PC-3 (cell line): ENCODE results near the gene CELA3B. TPM values are rescaled to one million over a fixed set of nuclear protein-coding genes. Genes with fewer than 3 reads are reported as not detected.
A peak's percentile ranks its signal among the peaks of the same experiment; 100 is the strongest.

ENCODE experiments used
- ATAC-seq: fragments of 200-7000 bp; cut with Tn5 transposase; 2 replicates; pipeline ENCODE4 v1.9.1; 2020; ENCODE audit warnings: mild to moderate bottlenecking, moderate library complexity
- BruUV-seq: library from RNA; stranded (reverse); fragments of 400-500 nt; replicated peaks from 2 replicates; lab custom pipeline; 2021; lab: Mats Ljungman, UMichigan
- CTCF ChIA-PET: fragments of 300-600 bp; sonication (Branson Sonifier 250); formaldehyde crosslinking; loops from one replicate; lab custom pipeline; 2022; ENCODE audit warnings: antibody characterized with exemption; lab: Charles Lee
- POLR2A ChIA-PET: fragments of 300-600 bp; sonication (Branson Sonifier 250); formaldehyde crosslinking; loops from one replicate; lab custom pipeline; 2022; ENCODE audit warnings: antibody characterized with exemption; ENCODE audit not compliant: unreplicated experiment; lab: Charles Lee
- DNase-seq: peaks from one replicate; pipeline ENCODE4 v3.0.0-alpha.2; 2015
- H2AFZ ChIP-seq: fragments of 300-600 bp; sonication (generic); 2 replicates; pipeline ENCODE4 v1.6.0; 2016; ENCODE audit warnings: antibody characterized with exemption, low read length
- H3F3A ChIP-seq: fragments of 300-600 bp; sonication (generic); one replicate; pipeline ENCODE4 v1.6.0; 2017; ENCODE audit warnings: antibody characterized with exemption, low read length, control low read depth, mild to moderate bottlenecking; ENCODE audit not compliant: unreplicated experiment
- H3K27ac ChIP-seq: fragments of 300-600 bp; sonication (generic); 2 replicates; pipeline ENCODE4 v1.5.1; 2016; ENCODE audit warnings: mild to moderate bottlenecking, low read length
- H3K27me3 ChIP-seq: fragments of 300-600 bp; sonication (generic); 2 replicates; pipeline ENCODE4 v1.6.1; 2016; ENCODE audit warnings: low read length, mixed read lengths
- H3K36me3 ChIP-seq: fragments of 300-600 bp; sonication (generic); 2 replicates; pipeline ENCODE4 v1.6.1; 2016; ENCODE audit warnings: low read depth, mixed run types, low read length, mixed read lengths
- H3K4me1 ChIP-seq: fragments of 300-600 bp; sonication (generic); 2 replicates; pipeline ENCODE4 v1.5.1; 2016; ENCODE audit warnings: low read length; ENCODE audit not compliant: insufficient read depth
- H3K4me2 ChIP-seq: fragments of 300-600 bp; sonication (generic); 2 replicates; pipeline ENCODE4 v1.6.0; 2016; ENCODE audit warnings: low read length
- H3K4me3 ChIP-seq: fragments of 300-600 bp; sonication (generic); 2 replicates; pipeline ENCODE4 v1.5.1; 2016; ENCODE audit warnings: mild to moderate bottlenecking, low read length, mixed read lengths
- H3K79me2 ChIP-seq: fragments of 300-600 bp; sonication (generic); 2 replicates; pipeline ENCODE4 v1.6.1; 2017; ENCODE audit warnings: low read length, mixed read lengths
- H3K9ac ChIP-seq: fragments of 300-600 bp; sonication (generic); 2 replicates; pipeline ENCODE4 v1.6.0; 2016; ENCODE audit warnings: mild to moderate bottlenecking, low read length
- H3K9me2 ChIP-seq: fragments of 300-600 bp; sonication (generic); replicated peaks from 2 replicates; pipeline ENCODE4 v1.6.1; 2016; ENCODE audit warnings: mixed run types, low read length, mixed read lengths
- H3K9me3 ChIP-seq: fragments of 300-600 bp; sonication (generic); 2 replicates; pipeline ENCODE4 v1.6.1; 2016; ENCODE audit warnings: low read length, mixed read lengths
- H4K20me1 ChIP-seq: fragments of 300-600 bp; sonication (generic); 2 replicates; pipeline ENCODE4 v1.6.1; 2016; ENCODE audit warnings: low read length, mixed read lengths
- CTCF ChIP-seq: fragments of 300-600 bp; sonication (generic); conservative IDR thresholded peaks from 2 replicates; pipeline ENCODE4 v1.5.1; 2017; ENCODE audit warnings: antibody characterized with exemption, low read depth, mild to moderate bottlenecking, low read length
- EZH2 ChIP-seq: fragments of 300-600 bp; sonication (generic); IDR thresholded peaks from one replicate; pipeline ENCODE4 v1.6.1; 2017; ENCODE audit warnings: antibody characterized with exemption, mild to moderate bottlenecking, low read length; ENCODE audit not compliant: unreplicated experiment
- EZH2phosphoT487 ChIP-seq: fragments of 300-600 bp; sonication (generic); IDR thresholded peaks from 2 replicates; pipeline ENCODE4 v1.6.1; 2018; ENCODE audit warnings: mild to moderate bottlenecking, antibody characterized with exemption, low read length, borderline replicate concordance
- intact Hi-C: fragments of 100-400 bp; cut with micrococcal nuclease; formaldehyde crosslinking; loops from 2 replicates; pipeline ENCODE4 v1.9.0; 2023
- total RNA-seq: library from RNA; depleted of rRNA; stranded (reverse); fragments of >200 nt; gene quantifications from 2 replicates; pipeline ENCODE4 v1.2.3, GENCODE V29; 2014

CELA3B gene
- total RNA-seq, 1 experiment from 2014 or later = not detected

DNA sequence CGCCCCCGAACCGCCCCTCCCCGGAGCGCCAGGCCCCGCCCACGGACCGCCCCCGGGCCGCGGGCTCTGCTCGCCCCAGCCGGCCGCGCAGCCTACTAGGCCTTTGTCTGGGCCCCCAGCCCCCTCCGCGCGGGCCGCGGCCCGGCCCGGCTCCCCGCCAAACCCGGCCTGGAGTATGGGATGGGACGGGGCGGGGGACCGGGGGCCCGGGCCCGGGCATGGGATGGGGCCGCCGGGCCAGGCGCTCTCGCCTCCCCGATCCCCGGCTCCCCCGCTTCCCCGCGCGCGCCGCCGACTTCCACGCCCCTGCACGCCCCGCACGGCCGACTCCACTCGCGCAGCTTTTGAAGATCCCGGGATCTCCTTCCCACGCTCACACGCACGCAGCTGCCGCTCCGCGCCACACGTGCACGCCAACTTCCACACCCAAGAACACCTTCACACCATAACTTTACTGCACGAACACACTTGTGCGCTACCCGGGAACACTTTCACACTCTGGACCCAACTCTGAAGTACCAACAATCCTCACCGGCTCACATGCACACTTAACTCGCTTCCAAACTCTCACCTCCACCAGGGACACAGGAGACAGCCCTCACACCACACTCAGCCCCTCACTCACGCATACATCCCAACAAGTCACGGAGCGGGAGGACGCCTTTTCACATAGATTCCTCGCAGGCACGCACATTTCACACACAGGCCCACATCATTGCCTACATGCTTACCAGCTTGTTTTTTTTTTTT is 39.3 kb upstream of the CELA3B start:
- Histone ChIP-seq H2AFZ (peak overlapping the region; percentile 74), H3K9me2 (no peaks in the 10 kb centered on the region), H3K27me3 (no peaks in the 10 kb centered on the region), H3F3A (no peaks in the 10 kb centered on the region), H4K20me1 (no peaks in the 10 kb centered on the region), H3K4me2 (peak overlapping the region; percentile 88), H3K9me3 (no peaks in the 10 kb centered on the region), H3K4me3 (peak overlapping the region; percentile 65), H3K9ac (peak overlapping the region; percentile 70), H3K27ac (peak overlapping the region; percentile 25), H3K4me1 (peaks cover 44% of the 10 kb centered on the region), H3K36me3 (no peaks in the 10 kb centered on the region), H3K79me2 (peaks cover 41% of the 10 kb centered on the region)
- POLR2A ChIA-PET = interaction anchor here (0.6 kb wide), 1 partner anchor 11 kb away, joined by 3 read pairs; no protein-coding TSS in a partner anchor
- BruUV-seq = TSS peak; percentile 62
- TF ChIP-seq EZH2 (no peak), EZH2phosphoT487 (no peak)
- intact Hi-C loops = loop anchor here (10.0 kb wide), 1 partner anchor 153 kb away; the partner anchor contains the start of gene USP48
- ATAC-seq = peak; percentile 61
- CTCF ChIA-PET = no interaction called here
- peak; percentile 84 for DNase-seq

GRCh38 chr1:21938732-21939538 is 37.9 kb upstream of the CELA3B start:
- Histone ChIP-seq H3K27me3 (no peaks in the 10 kb centered on the region), H3K27ac (peak overlapping the region; percentile 9; the same call in 1 of the 2 replicates), H3K36me3 (no peaks in the 10 kb centered on the region), H3K4me1 (peaks cover 35% of the 10 kb centered on the region), H3K4me2 (0 out of 2 replicates have a peak overlapping the region, but pooled peaks have one; percentile 36), H4K20me1 (no peaks in the 10 kb centered on the region), H3K4me3 (no peak overlapping the region), H3K9me2 (no peaks in the 10 kb centered on the region), H3F3A (no peaks in the 10 kb centered on the region), H3K9me3 (no peaks in the 10 kb centered on the region), H3K9ac (no peak overlapping the region), H3K79me2 (peaks cover 28% of the 10 kb centered on the region), H2AFZ (0 out of 2 replicates have a peak overlapping the region, but pooled peaks have one; percentile 66)
- BruUV-seq = no TSS peak
- TF ChIP-seq EZH2 (no peak), CTCF (no peak), EZH2phosphoT487 (no peak)
- ChIA-PET CTCF (no interaction called here), POLR2A (no interaction called here)
- ATAC-seq (no peak), DNase-seq (no peak)
- intact Hi-C loops = loop anchor here (10.0 kb wide), 1 partner anchor 154 kb away; the partner anchor contains the start of gene USP48

- peak overlapping the region; percentile 66 for H2AFZ ChIP-seq
- peak; percentile 54 for TF ChIP-seq CTCF
- TF ChIP-seq EZH2phosphoT487 = no peak
These were observed 37.0 kb upstream of the CELA3B start for GRCh38 chr1:21939650-21940374.

More at GRCh38 chr1:21939650-21940374, 37.0 kb upstream of the CELA3B start:
- peak overlapping the region; percentile 9; the same call in 1 of the 2 replicates for H3K27ac ChIP-seq
- H4K20me1 ChIP-seq = no peaks in the 10 kb centered on the region
- H3K79me2 ChIP-seq = peaks cover 20% of the 10 kb centered on the region
- no peak overlapping the region for H3K9ac ChIP-seq
- no peaks in the 10 kb centered on the region for H3K27me3 ChIP-seq
- CTCF ChIA-PET = no interaction called here
- no peaks in the 10 kb centered on the region for H3K36me3 ChIP-seq
- no peaks in the 10 kb centered on the region for H3F3A ChIP-seq
- ATAC-seq (peak; percentile 21), DNase-seq (peak; percentile 93)
- H3K9me3 ChIP-seq = no peaks in the 10 kb centered on the region
- intact Hi-C loops = loop anchor here (10.0 kb wide), 1 partner anchor 155 kb away; the partner anchor contains the start of gene USP48
- POLR2A ChIA-PET = no interaction called here
- H3K4me3 ChIP-seq = no peak overlapping the region
- peak overlapping the region; percentile 36 for H3K4me2 ChIP-seq
- H3K9me2 ChIP-seq = no peaks in the 10 kb centered on the region
- BruUV-seq = no TSS peak
- peaks cover 31% of the 10 kb centered on the region for H3K4me1 ChIP-seq
